ENCODE measurements around the gene GORAB. TPM values are rescaled to one million over a fixed set of nuclear protein-coding genes. Genes with fewer than 3 reads are reported as not detected.

Gene GORAB
- total and polyA plus RNA-seq, 10 of the 15 experiments (the other 5 are each of a cell fraction or from before 2014, with no cell fraction given), result 5.5 to 38.6 (median 10.3) TPM

DNA sequence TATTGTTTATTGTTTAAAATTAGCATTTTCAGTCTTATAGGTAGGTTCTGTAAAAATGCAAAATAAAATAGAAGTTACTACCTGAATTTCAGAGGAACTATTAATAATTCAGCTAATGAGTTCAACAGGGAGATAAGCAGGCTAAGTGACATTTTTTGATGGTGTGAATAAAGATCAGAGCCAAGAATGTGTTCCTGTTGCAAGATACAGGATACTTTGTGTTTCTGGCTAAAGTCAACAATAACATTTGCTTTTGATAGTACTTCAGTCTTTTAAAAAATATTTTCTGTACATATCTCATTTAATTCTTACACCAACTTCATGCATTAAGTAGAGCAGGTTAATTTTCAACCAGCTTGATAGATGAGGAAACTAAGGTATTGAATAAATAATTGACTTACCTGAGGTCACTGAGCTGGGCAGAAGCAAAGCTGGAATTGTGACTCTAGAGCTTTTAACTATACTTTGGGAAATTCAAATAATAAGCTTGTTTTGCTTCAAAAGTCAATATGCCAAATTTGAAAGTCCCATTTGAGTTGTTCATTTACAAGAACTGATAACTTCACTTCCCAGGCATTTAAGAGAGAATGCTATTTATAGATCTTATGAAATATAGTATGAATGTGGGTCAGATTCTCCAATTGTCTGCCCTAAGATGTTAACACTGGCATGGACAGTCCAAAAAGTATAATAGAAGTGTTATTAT lies 6.0 kb downstream of the GORAB start:
- in situ Hi-C loops (cut with MboI) (loop anchor here (10.0 kb wide), 1 partner anchor 463 kb away; the partner anchor contains the start of gene KIFAP3), intact Hi-C loops (cut with micrococcal nuclease; ENCODE audit: unreplicated experiment) (loop anchor here (2.0 to 10.0 kb wide), 5 partner anchors 127 to 833 kb away; partner anchors contain the start of gene PRRX1)
- no peak for ATAC-seq
- Histone ChIP-seq H3K4me3 (no peak overlapping the region), H3K27me3 (replicated peaks in 1 of 2; ENCODE audit: control insufficient read depth in 2 of 2, insufficient read depth in 2 of 2, low read length in 1 of 2) (no peaks in the 10 kb centered on the region), H3K27ac (ENCODE audit: control insufficient read depth, insufficient read depth) (no peak overlapping the region), H3K36me3 (ENCODE audit: control insufficient read depth in 2 of 2, insufficient read depth in 2 of 2, low read length in 1 of 2) (peaks cover 3 to 4% of the 10 kb centered on the region in 2 experiments), H4K20me1 (ENCODE audit: control insufficient read depth, insufficient read depth) (no peaks in the 10 kb centered on the region), H3K4me2 (ENCODE audit: control insufficient read depth, insufficient read depth) (no peak overlapping the region), H3K4me1 (ENCODE audit: control insufficient read depth, insufficient read depth, low read length) (no peaks in the 10 kb centered on the region), H3K79me2 (ENCODE audit: control insufficient read depth, insufficient read depth, low read length) (peaks cover 31% of the 10 kb centered on the region), H3K9me3 (replicated peaks; ENCODE audit: control insufficient read depth, insufficient read depth, low read length) (no peaks in the 10 kb centered on the region), H3K9ac (ENCODE audit: control insufficient read depth, insufficient read depth, low read length) (no peak overlapping the region), H2AFZ (ENCODE audit: control insufficient read depth, low read depth, low read length) (no peak overlapping the region)
- CTCF ChIA-PET, result interaction anchor here (1.1 to 1.2 kb wide), 2 partner anchors 120 to 129 kb away, joined by 3 to 4 read pairs; no protein-coding TSS in a partner anchor
- TF ChIP-seq, protein P1, sequence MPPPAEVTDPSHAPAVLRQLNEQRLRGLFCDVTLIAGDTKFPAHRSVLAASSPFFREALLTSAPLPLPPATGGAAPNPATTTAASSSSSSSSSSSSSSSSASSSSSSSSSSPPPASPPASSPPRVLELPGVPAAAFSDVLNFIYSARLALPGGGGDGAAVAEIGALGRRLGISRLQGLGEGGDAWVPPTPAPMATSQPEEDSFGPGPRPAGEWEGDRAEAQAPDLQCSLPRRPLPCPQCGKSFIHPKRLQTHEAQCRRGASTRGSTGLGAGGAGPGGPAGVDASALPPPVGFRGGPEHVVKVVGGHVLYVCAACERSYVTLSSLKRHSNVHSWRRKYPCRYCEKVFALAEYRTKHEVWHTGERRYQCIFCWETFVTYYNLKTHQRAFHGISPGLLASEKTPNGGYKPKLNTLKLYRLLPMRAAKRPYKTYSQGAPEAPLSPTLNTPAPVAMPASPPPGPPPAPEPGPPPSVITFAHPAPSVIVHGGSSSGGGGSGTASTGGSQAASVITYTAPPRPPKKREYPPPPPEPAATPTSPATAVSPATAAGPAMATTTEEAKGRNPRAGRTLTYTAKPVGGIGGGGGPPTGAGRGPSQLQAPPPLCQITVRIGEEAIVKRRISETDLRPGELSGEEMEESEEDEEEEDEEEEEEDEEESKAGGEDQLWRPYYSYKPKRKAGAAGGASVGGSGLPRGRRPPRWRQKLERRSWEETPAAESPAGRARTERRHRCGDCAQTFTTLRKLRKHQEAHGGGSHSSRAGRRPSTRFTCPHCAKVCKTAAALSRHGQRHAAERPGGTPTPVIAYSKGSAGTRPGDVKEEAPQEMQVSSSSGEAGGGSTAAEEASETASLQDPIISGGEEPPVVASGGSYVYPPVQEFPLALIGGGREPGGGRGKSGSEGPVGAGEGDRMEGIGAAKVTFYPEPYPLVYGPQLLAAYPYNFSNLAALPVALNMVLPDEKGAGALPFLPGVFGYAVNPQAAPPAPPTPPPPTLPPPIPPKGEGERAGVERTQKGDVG (CRISPR knock-in tag; IDR thresholded peaks at IDR 0.05), result no peak
- TF ChIP-seq, protein P2, sequence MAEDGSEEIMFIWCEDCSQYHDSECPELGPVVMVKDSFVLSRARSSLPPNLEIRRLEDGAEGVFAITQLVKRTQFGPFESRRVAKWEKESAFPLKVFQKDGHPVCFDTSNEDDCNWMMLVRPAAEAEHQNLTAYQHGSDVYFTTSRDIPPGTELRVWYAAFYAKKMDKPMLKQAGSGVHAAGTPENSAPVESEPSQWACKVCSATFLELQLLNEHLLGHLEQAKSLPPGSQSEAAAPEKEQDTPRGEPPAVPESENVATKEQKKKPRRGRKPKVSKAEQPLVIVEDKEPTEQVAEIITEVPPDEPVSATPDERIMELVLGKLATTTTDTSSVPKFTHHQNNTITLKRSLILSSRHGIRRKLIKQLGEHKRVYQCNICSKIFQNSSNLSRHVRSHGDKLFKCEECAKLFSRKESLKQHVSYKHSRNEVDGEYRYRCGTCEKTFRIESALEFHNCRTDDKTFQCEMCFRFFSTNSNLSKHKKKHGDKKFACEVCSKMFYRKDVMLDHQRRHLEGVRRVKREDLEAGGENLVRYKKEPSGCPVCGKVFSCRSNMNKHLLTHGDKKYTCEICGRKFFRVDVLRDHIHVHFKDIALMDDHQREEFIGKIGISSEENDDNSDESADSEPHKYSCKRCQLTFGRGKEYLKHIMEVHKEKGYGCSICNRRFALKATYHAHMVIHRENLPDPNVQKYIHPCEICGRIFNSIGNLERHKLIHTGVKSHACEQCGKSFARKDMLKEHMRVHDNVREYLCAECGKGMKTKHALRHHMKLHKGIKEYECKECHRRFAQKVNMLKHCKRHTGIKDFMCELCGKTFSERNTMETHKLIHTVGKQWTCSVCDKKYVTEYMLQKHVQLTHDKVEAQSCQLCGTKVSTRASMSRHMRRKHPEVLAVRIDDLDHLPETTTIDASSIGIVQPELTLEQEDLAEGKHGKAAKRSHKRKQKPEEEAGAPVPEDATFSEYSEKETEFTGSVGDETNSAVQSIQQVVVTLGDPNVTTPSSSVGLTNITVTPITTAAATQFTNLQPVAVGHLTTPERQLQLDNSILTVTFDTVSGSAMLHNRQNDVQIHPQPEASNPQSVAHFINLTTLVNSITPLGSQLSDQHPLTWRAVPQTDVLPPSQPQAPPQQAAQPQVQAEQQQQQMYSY (CRISPR knock-in tag; IDR thresholded peaks at IDR 0.05), result no peak
- FAIRE-seq, result no peak
- SMC1A ChIA-PET (ENCODE audit: uncharacterized antibody, unreplicated experiment), result interaction anchor here (0.8 to 9.1 kb wide), 14 partner anchors 14 to 623 kb away, joined by 3 to 112 read pairs (median 4); partner anchors contain the start of gene PRRX1
- DNase-seq (ENCODE audit: low read depth, low spot score), result no peak
- POLR2A ChIA-PET, result interaction anchor here (0.6 to 4.5 kb wide), 5 partner anchors 12 to 129 kb away, joined by 3 to 50 read pairs (median 3); no protein-coding TSS in a partner anchor
- TSS peak; percentile 64 for BruUV-seq (replicated peaks)
- RAD21 ChIA-PET (ENCODE audit: unreplicated experiment), result interaction anchor here (0.8 to 2.5 kb wide), 12 partner anchors 26 to 470 kb away, joined by 3 to 13 read pairs (median 4); partner anchors contain the start of genes KIFAP3 and PRRX1
